ENCODE measurements around the gene RALA. TPM values are rescaled to one million over a fixed set of nuclear protein-coding genes. Genes with fewer than 3 reads are reported as not detected.
A peak's percentile ranks its signal among the peaks of the same experiment; 100 is the strongest.

RALA gene
- total and polyA plus RNA-seq, 2 of the 13 experiments (the other 11 are each of a cell fraction or from before 2014, with no cell fraction given), result 11.8 to 19.5 TPM

DNA sequence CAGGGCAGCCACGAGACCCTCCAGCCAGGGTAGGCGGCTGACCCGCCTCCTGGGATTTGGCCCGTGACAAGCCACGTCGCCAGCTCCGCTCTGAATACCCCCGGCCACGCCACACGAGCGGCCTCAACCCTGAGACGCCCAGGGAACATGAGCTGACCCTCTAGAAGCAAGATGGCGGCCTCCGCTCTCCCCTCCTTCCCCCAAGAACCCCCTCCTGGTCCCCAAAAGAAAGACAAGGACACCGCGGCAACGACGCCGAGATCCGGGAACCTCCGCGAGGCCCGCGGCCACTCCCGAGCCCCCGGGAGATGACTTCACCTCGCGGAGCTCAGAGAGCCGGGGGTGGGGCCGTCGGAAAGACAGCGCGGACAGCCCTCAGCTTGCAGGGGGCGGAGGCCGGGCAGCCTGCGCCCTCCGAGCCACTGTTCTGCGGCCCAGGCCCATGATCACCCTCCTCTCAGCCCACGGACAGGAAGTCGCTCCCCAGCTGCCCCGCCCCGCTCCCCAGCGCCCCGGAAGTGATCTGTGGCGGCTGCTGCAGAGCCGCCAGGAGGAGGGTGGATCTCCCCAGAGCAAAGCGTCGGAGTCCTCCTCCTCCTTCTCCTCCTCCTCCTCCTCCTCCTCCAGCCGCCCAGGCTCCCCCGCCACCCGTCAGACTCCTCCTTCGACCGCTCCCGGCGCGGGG lies at the start of gene RALA (continued):
- TF ChIP-seq, protein P1, sequence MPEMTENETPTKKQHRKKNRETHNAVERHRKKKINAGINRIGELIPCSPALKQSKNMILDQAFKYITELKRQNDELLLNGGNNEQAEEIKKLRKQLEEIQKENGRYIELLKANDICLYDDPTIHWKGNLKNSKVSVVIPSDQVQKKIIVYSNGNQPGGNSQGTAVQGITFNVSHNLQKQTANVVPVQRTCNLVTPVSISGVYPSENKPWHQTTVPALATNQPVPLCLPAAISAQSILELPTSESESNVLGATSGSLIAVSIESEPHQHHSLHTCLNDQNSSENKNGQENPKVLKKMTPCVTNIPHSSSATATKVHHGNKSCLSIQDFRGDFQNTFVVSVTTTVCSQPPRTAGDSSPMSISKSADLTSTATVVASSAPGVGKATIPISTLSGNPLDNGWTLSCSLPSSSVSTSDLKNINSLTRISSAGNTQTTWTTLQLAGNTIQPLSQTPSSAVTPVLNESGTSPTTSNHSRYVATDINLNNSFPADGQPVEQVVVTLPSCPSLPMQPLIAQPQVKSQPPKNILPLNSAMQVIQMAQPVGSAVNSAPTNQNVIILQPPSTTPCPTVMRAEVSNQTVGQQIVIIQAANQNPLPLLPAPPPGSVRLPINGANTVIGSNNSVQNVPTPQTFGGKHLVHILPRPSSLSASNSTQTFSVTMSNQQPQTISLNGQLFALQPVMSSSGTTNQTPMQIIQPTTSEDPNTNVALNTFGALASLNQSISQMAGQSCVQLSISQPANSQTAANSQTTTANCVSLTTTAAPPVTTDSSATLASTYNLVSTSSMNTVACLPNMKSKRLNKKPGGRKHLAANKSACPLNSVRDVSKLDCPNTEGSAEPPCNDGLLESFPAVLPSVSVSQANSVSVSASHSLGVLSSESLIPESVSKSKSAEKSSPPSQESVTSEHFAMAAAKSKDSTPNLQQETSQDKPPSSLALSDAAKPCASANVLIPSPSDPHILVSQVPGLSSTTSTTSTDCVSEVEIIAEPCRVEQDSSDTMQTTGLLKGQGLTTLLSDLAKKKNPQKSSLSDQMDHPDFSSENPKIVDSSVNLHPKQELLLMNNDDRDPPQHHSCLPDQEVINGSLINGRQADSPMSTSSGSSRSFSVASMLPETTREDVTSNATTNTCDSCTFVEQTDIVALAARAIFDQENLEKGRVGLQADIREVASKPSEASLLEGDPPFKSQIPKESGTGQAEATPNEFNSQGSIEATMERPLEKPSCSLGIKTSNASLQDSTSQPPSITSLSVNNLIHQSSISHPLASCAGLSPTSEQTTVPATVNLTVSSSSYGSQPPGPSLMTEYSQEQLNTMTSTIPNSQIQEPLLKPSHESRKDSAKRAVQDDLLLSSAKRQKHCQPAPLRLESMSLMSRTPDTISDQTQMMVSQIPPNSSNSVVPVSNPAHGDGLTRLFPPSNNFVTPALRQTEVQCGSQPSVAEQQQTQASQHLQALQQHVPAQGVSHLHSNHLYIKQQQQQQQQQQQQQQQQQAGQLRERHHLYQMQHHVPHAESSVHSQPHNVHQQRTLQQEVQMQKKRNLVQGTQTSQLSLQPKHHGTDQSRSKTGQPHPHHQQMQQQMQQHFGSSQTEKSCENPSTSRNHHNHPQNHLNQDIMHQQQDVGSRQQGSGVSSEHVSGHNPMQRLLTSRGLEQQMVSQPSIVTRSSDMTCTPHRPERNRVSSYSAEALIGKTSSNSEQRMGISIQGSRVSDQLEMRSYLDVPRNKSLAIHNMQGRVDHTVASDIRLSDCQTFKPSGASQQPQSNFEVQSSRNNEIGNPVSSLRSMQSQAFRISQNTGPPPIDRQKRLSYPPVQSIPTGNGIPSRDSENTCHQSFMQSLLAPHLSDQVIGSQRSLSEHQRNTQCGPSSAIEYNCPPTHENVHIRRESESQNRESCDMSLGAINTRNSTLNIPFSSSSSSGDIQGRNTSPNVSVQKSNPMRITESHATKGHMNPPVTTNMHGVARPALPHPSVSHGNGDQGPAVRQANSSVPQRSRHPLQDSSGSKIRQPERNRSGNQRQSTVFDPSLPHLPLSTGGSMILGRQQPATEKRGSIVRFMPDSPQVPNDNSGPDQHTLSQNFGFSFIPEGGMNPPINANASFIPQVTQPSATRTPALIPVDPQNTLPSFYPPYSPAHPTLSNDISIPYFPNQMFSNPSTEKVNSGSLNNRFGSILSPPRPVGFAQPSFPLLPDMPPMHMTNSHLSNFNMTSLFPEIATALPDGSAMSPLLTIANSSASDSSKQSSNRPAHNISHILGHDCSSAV (CRISPR knock-in tag; IDR thresholded peaks at IDR 0.05; ENCODE audit: borderline replicate concordance), result no peak
- TF ChIP-seq ATM (IDR thresholded peaks at IDR 0.05; ENCODE audit: borderline replicate concordance) (no peak), ZFP36L2 (CRISPR knock-in tag; IDR thresholded peaks at IDR 0.05) (no peak), ZNF326 (CRISPR knock-in tag; IDR thresholded peaks at IDR 0.05; ENCODE audit: borderline replicate concordance) (no peak), RBFOX2 (IDR thresholded peaks at IDR 0.05; ENCODE audit: low read depth, low read length) (peak; percentile 93), AGO1 (IDR thresholded peaks at IDR 0.05; ENCODE audit: low read depth, low read length, poor library complexity, severe bottlenecking) (no peak), MYC (CRISPR knock-in tag; IDR thresholded peaks at IDR 0.05; ENCODE audit: borderline replicate concordance) (no peak; the same call in 1 of the 2 replicates), ZNF546 (CRISPR knock-in tag; conservative IDR thresholded peaks at IDR 0.05) (0 out of 2 replicates have a peak, but pooled peaks have one; percentile 0)
- TF ChIP-seq, protein P2, sequence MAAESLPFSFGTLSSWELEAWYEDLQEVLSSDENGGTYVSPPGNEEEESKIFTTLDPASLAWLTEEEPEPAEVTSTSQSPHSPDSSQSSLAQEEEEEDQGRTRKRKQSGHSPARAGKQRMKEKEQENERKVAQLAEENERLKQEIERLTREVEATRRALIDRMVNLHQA (CRISPR knock-in tag; IDR thresholded peaks at IDR 0.05), result no peak
- TF ChIP-seq, protein P3, sequence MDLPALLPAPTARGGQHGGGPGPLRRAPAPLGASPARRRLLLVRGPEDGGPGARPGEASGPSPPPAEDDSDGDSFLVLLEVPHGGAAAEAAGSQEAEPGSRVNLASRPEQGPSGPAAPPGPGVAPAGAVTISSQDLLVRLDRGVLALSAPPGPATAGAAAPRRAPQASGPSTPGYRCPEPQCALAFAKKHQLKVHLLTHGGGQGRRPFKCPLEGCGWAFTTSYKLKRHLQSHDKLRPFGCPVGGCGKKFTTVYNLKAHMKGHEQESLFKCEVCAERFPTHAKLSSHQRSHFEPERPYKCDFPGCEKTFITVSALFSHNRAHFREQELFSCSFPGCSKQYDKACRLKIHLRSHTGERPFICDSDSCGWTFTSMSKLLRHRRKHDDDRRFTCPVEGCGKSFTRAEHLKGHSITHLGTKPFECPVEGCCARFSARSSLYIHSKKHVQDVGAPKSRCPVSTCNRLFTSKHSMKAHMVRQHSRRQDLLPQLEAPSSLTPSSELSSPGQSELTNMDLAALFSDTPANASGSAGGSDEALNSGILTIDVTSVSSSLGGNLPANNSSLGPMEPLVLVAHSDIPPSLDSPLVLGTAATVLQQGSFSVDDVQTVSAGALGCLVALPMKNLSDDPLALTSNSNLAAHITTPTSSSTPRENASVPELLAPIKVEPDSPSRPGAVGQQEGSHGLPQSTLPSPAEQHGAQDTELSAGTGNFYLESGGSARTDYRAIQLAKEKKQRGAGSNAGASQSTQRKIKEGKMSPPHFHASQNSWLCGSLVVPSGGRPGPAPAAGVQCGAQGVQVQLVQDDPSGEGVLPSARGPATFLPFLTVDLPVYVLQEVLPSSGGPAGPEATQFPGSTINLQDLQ (CRISPR knock-in tag; IDR thresholded peaks at IDR 0.05), result no peak
- TF ChIP-seq, protein P4, sequence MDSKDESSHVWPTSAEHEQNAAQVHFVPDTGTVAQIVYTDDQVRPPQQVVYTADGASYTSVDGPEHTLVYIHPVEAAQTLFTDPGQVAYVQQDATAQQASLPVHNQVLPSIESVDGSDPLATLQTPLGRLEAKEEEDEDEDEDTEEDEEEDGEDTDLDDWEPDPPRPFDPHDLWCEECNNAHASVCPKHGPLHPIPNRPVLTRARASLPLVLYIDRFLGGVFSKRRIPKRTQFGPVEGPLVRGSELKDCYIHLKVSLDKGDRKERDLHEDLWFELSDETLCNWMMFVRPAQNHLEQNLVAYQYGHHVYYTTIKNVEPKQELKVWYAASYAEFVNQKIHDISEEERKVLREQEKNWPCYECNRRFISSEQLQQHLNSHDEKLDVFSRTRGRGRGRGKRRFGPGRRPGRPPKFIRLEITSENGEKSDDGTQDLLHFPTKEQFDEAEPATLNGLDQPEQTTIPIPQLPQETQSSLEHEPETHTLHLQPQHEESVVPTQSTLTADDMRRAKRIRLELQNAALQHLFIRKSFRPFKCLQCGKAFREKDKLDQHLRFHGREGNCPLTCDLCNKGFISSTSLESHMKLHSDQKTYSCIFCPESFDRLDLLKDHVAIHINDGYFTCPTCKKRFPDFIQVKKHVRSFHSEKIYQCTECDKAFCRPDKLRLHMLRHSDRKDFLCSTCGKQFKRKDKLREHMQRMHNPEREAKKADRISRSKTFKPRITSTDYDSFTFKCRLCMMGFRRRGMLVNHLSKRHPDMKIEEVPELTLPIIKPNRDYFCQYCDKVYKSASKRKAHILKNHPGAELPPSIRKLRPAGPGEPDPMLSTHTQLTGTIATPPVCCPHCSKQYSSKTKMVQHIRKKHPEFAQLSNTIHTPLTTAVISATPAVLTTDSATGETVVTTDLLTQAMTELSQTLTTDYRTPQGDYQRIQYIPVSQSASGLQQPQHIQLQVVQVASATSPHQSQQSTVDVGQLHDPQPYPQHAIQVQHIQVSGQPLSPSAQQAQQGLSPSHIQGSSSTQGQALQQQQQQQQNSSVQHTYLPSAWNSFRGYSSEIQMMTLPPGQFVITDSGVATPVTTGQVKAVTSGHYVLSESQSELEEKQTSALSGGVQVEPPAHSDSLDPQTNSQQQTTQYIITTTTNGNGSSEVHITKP (CRISPR knock-in tag; IDR thresholded peaks at IDR 0.05; ENCODE audit: low read depth), result no peak
- TF ChIP-seq, protein P5, sequence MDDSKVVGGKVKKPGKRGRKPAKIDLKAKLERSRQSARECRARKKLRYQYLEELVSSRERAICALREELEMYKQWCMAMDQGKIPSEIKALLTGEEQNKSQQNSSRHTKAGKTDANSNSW (CRISPR knock-in tag; IDR thresholded peaks at IDR 0.05; ENCODE audit: borderline replicate concordance), result no peak
